Right hindlimb (tissue), 1 donor: ENCODE data around the gene ENOX2.
"Not testable (repeated sequence)": the region's sequence is repeated elsewhere in the genome, so short reads cannot be mapped to it uniquely, and the experiment has no call there.

Experiments used
- DNase-seq: peaks from one replicate; pipeline ENCODE4 v3.0.0-alpha.2; 2018

Gene ENOX2, protein sequence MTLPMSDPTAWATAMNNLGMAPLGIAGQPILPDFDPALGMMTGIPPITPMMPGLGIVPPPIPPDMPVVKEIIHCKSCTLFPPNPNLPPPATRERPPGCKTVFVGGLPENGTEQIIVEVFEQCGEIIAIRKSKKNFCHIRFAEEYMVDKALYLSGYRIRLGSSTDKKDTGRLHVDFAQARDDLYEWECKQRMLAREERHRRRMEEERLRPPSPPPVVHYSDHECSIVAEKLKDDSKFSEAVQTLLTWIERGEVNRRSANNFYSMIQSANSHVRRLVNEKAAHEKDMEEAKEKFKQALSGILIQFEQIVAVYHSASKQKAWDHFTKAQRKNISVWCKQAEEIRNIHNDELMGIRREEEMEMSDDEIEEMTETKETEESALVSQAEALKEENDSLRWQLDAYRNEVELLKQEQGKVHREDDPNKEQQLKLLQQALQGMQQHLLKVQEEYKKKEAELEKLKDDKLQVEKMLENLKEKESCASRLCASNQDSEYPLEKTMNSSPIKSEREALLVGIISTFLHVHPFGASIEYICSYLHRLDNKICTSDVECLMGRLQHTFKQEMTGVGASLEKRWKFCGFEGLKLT

GRCh38 chrX:130902783-130903613 lies at the start of gene ENOX2:
ENOX2 (minus strand) TSS chrX:130903209; CDS start chrX:130703216, 199,993 bp downstream.
- peak; percentile 96 for DNase-seq

- no peak for DNase-seq
These were observed 49.4 kb upstream of the ENOX2 start for GRCh38 chrX:130952266-130953043.

DNA sequence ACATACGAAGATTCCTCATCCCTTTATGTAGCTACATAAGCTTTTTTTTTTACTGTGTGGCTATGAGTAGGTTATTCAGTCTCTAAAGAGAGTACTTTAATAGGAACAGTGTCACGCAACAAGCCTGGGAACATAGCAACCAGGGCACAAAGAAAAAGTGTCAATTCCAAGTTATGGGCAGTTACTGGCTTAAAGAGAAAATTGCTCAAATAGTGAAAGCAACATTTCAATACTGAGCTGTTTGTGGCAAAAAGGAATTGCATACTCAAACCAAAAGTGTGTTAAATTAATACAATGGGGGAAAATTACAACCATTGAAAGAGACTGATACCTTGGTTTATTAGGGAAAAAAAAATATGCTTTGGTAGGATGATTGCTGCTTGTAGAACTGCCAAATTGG lies 41.2 kb upstream of the ENOX2 start:
- no peak for DNase-seq

DNA sequence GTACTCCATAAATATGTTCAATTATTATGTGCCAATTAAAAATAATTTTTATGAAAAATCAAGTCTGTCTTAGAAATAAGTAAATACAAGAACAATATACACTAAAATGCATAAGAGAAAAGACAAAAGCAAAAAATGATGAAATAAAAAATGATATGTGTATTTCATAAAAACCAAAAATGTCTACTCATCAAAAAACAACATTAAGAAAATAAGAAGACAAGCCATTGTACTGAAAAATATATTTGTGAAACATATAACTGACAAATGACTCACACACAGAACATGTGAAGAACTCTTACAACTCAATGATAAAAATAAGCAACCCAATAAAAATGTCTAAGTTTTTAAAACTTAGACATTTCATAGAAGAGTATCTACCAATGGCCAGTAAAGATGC lies 34.1 kb upstream of the ENOX2 start:
- no peak for DNase-seq

- DNase-seq, result no peak
These were observed 30.3 kb upstream of the ENOX2 start for GRCh38 chrX:130933358-130933757.

GRCh38 chrX:130920405-130920804 lies 17.4 kb upstream of the ENOX2 start:
- DNase-seq, result not testable (repeated sequence)

DNA sequence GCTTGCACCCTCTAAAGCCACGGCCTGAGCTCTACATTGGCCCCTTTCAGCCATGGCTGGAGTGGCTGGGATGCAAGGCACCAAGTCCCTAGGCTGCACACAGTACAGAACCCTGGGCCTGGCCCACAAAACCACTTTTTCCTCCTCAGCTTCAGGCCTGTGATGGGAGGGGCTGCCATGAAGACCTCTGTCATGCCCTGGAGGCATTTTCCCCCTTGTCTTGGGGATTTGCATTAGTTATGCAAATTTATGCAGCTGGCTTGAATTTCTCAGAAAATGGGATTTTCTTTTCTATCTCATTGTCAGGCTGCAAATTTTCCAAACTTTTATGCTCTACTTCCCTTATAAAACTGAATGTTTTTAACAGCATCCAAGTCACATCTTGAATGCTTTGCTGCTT lies 16.7 kb upstream of the ENOX2 start:
- not testable (repeated sequence) for DNase-seq

DNA sequence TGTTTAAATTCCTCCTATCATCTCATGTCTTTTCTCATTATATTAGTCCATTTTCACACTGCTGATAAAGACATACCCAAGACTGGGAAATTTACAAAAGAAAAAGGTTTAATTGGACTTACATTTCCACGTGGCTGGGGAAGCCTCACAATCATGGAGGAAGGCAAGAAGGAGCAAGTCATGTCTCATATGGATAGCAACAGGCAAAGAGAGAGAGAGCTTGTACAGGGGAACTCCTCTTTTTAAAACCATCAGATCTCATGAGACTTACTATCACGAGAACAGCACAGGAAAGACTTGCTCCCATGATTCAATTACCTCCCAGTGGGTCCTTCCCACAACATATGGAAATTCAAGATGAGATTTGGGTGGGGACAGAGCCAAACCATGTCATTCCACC lies 15.5 kb upstream of the ENOX2 start:
- not testable (repeated sequence) for DNase-seq

- DNase-seq, result peak; percentile 52
These were observed 13.8 kb upstream of the ENOX2 start for GRCh38 chrX:130916636-130917422.

DNA sequence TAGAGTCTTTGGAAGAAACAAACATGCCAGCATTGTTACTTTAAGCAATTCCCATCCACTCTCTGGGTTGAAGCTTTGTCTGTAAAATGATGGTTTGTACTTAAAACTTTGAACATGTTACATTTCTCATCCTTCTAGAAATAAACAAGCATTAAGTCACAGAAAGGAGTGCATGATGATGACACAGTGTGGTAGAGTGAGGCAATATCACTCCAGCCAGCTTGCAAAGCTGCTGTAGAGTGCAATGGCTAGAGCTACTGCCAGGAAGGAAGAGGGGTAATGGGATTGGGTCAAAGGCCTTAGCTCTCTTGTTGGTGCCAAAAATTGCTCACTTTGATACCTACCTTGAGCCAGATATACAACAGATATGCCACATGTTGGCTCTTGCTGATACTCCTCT lies 12.3 kb upstream of the ENOX2 start:
- DNase-seq, result no peak

DNA sequence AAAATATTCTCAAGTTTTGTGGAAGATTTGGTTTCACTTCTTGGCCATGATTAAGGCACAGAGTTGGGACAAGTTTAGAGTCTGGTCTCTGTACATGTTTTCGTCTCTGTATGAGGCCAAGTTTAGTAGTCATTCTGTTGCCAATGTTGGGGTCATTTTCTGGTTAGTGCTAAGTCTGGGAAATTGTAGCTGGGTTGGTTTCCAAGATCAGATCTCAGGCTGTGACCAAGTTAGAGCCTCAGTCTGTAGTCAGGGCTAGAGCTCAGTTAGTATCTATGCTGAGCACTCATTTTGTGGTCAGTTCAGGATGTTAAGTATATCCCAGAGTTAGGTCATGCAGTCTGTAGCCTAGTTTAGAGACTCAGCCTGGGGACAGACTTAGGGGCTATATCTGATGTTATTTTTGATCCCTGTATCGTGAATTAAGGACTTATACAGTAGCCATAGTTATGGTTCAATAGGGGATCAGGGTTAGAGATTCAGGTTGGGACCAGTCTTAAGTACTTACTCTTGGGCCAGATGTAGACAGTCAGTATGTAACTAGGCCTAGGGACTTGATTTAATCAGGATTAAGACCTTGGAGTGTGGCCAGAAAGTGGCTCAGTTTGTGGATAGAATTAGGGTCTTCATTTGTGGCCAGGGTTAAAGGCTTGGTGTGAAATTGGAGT lies 6.6 kb upstream of the ENOX2 start:
- DNase-seq, result peak; percentile 16

DNA sequence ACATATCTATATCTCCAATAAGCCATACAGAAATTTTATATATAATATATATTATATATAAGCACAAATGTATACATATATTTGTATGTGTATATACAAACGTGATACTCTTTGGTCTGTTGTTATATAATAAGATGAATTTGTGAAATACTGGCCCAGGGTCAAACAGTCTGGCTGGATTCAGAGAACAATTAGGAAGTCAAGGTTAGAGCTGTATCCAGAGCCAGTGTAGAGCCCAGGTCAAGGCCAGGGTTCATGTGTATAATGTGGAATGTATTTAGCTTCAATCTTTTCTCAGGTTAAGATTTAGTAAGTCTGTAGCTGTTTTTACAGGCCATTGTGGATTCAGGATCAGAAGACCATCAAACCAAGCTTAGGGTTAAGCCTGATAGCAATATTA lies 3.8 kb upstream of the ENOX2 start:
- no peak for DNase-seq

GRCh38 chrX:130902446-130902782 lies 595 bp downstream of the ENOX2 start:
- DNase-seq, result no peak

DNA sequence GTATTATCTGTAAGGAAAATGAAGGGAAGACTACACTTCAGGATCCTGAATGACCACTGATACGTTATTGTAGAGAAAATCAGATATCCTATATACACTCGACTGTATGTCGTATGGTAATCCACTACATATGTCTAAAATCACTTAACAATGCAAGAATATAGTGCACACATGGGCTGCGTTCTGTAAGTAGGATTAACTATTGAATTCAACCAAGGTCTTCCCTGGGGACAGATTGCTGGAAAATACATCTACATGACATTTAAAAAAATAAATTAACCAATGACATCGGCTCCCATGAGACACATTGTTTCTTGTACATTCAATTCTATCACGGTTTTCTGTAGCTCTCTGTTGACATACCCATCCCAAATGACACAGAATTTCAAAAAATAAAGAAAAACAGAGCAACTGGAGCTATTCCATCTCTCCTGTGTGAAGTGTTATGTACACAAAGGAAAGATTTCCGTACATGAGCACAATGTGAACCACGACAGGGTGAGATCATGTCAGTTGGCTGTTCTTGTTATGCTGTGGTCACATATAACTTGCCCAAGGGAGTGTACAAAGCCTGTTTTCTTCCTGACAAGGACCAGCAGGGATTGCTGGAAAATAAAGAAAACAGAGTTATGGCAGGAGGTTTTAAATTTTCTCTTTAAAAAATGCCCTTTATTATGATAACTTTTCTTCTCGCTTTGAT lies 6.1 kb downstream of the ENOX2 start:
- DNase-seq, result no peak

- DNase-seq, result peak; percentile 23
These were observed 7.0 kb downstream of the ENOX2 start for GRCh38 chrX:130896026-130896425.

DNA sequence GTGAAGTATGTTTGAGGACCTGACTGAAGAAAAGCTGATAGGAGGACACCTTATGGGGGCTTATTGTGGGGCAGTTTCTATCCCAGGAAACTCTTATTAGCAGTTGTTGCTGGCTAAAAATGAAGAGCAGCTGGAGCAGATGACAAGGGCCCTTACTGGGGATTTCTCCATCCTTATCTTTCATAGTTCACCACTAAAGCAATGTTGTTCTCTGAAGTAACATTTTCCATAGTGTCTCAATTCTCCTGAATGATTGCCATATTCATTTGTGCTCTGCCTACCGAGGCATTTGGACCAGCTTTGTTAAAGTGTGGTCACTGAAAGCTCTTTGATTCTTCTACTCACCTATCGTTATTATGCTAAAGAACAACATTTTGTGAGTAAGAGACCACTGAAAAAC lies 7.7 kb downstream of the ENOX2 start:
- no peak for DNase-seq

DNA sequence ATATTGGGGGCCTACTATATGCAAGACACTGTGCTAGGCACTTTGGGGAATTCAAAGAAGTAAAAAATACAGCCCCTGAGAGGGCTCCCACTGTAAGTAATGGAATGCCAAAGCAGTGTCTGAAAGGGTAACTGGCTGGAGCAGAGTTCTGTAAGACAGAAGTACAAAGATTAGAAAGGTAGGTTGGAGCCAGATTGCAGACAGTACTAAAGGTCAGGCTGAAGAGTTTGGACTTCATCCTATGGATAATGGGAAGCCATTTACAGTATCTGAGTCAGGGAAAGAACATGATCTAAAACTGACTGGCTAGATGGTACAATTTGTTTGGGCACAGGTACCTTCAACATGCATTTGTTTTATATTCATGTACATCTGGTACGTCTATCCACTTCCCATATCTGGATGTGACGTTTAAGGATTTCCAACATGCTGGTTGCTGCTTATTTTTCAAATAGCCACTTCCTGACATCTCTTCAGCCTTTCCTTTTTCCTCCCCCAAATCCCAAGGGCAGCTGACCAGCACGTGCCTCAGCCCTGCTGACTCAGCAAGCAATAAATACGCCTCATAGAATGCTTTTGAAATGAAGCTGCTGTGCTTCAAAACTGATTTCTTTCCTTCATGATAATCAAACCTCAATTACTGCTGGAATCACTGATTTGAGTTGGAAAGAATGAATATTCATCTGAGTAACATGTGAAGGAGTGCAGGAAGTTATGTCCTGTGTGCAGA lies 9.5 kb downstream of the ENOX2 start:
- peak; percentile 24 for DNase-seq

- DNase-seq, result peak; percentile 27
These were observed 15.6 kb downstream of the ENOX2 start for GRCh38 chrX:130887376-130887775.

DNA sequence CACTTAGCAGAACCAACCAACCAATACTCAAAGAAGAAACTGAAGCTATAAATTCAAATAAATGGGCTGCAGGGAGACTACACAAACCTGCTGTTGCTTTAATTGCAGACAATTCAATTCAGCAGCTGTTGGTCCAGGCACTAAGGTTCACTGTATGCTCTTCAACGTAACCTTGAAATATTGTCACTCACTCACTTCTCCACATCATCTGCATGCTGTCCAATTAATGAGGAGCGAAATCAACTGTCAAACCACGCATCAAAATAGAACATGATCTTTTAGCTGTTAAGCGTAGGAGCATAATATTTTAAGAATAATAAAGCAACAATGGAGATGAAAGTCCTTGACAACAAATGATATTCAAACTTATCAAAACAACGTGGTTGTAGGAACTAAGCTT lies 17.0 kb downstream of the ENOX2 start:
- DNase-seq, result no peak

DNA sequence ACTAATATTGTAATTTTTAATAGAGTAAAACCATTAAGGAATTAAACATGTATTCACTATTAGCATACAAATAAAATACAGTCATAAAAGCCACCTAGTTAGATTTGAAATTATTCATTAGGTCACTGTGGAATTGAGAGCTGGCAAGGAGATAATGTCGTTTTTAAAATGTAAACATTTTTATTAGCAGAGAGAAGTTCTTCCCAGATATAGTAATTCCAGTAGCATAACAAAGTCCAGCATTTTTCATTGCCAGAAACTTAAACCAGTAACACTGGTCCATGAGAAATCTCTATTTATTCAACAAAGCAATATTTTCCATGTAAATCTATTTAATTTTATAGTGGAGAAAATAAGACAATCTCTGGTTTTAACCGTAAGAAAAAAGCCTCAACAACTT lies 17.5 kb downstream of the ENOX2 start:
- no peak for DNase-seq
